GM21367 (cell line): ENCODE results near the gene C11orf58.

Experiments
- ATAC-seq: cut with Tn5 transposase; IDR thresholded peaks from one replicate; pipeline ENCODE4 v1.9.1; 2021; ENCODE audit not compliant: unreplicated experiment

The C11orf58 gene

GRCh38 chr11:16738193-16738946 lies at the start of gene C11orf58:
TSS of gene C11orf58 (plus strand) at chr11:16738647. CDS start at chr11:16738779, 132 bp downstream.
- ATAC-seq = peak; percentile 97

DNA sequence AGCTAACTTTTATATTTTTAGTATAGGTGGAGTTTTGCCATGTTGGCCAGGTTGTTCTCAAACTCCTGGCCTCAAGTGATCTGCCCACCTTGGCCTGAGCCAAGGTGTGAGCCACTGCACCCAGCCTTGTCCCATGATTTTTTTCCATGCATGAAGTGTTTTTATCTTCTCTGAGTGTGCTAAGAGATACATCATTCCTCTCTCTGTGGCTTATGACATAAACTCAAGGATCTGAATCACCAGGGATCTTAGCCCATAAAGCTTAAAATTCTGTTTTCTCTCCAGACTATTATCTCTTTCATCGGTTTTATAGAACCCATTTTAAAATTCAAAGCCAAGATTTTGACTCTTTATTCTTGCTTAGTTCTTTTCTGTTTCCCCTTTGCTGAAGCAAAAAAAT lies 48.4 kb upstream of the C11orf58 start:
- ATAC-seq = no peak

GRCh38 chr11:16703795-16704194 lies 34.7 kb upstream of the C11orf58 start:
- ATAC-seq = no peak

GRCh38 chr11:16713594-16713993 lies 24.9 kb upstream of the C11orf58 start:
- no peak for ATAC-seq

DNA sequence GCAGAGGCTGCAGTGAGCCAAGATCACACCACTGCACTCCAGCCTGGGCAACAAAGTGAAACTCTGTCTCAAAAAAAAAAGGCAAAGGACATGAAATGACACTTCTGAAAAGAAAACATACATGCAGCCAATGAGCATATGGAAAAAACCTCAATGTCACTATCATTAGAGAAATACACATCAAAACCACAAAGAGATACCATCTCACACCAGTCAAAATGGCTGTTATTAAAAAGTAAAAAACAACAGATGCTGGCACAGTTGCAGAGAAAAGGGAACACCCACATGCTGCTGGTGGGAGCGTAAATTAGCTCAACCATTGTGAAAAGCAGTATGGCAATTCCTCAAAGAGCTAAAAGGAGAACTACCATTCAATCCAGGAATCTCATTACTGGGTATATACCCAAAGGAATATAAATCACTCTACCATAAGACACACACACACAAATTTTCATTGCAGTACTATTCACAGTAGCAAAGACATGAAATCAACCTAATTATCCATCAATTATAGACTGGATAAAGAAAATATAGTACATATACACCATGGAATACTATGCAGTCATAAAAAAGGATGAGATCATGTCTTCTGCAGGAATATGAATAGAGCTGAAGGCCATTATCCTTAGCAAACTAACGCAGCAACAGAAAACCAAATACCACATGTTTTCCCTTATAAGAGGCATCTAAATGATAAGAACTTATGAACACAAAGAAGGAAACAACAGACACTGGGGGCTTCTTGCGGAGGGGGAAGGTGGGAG lies 15.7 kb upstream of the C11orf58 start:
- ATAC-seq = no peak

GRCh38 chr11:16727806-16728205 lies 10.6 kb upstream of the C11orf58 start:
- no peak for ATAC-seq

DNA sequence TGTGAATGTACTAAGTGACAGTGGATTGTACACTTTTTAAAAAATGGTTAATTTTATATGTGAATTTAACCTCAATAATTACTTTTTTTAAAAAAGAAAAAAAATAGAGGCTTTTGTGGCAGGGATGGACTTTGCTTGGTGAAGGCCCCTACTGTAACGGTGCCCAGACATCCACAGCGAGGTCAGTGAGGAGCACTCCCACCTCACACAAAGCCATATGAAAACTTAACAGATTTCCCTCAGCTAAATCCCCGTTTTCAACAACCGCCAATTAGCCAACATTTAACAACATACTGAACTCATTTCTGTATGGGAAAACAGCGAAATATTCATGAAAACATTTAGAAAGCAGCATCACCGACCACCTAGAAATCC lies 642 bp upstream of the C11orf58 start:
- peak; percentile 7 for ATAC-seq

GRCh38 chr11:16738947-16739815 lies 734 bp downstream of the C11orf58 start:
- ATAC-seq = no peak

GRCh38 chr11:16741473-16741872 lies 3.0 kb downstream of the C11orf58 start:
- ATAC-seq = no peak

DNA sequence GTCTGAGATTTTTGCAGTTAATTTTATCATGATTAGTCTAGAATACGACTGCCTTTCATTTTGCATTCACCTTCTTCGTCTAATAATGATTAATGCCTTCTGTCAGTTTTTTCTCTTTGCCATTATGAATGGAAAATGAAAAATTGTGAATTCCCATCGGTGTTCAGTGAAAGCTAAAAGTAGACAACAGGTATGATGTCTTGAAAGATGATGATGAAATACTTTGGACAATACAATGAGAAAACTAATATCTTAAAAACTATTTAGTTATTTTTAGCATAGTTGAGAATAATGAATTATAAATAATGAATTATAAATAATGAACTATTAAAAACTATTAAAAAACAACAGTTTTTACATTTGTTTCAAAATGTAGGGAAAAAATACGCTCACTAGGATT lies 5.0 kb downstream of the C11orf58 start:
- no peak for ATAC-seq

- ATAC-seq = no peak
Observed at GRCh38 chr11:16744128-16744725, 5.8 kb downstream of the C11orf58 start.

DNA sequence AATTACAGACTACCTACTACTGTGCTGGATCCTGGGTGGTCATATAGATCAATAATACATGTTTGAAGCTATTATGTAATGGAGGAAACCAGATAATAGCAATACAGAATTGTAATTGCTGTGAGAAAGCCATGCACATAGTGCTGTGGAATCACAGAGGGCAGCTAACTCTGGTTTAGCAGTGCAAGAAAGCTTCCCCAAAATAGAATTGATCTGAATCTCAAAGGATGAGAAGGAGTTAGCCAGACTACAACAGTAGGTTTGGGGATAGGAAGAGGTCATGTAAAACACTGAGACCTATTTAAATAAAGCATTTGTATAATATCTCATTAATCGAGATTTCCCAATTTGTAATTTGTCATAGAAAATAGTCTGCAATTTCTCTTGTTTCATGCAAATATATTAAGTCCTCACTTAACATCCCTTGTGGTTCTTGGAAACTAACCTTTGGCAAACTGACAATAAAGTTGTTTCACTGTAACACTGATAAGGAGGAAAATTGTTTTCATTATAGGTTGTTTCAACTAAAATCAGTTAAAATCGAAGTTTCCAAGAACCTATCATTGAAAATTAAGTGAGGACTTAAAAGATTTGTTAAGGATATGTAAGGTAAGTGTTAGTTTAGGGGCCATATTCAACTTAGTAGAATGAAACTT lies 7.6 kb downstream of the C11orf58 start:
- no peak for ATAC-seq

GRCh38 chr11:16749092-16749491 lies 10.6 kb downstream of the C11orf58 start:
- ATAC-seq = no peak

DNA sequence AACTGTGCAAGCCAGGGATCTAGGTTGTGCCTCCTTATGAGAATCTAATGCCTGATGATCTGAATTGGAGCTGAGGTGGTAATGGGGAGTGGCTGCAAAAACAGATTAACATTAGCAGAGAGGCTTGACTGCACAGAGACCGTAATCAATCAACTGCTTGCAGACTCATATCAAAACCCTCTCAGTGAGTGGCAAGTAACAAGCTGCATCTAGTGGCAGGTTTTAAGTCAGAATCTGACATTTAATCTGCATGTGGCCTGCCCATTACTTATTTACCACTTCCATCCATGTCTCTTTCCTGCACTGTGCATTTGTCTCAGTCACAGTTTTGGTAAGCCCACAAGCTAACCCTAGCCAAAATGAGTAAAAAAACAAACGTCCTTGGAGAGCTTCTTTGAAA lies 11.2 kb downstream of the C11orf58 start:
- ATAC-seq = no peak

DNA sequence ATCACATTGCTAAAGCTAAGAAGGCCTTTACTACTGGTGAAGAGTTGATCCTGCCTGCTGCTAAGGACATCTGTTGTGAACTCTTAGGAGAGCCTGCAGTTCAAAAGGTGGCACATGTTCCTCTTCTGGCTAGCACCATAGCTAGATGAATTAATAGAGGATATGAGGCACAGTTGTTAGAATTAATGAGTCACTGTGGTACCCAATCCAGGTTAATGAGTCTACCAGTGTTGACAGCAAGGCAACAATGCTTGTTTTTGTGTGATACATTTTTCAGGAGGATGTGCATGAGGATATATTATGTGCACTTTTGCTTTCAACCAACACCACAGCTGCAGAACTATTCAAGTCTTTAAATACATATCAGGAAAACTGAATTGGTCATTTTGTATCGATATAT lies 12.0 kb downstream of the C11orf58 start:
- no peak for ATAC-seq

DNA sequence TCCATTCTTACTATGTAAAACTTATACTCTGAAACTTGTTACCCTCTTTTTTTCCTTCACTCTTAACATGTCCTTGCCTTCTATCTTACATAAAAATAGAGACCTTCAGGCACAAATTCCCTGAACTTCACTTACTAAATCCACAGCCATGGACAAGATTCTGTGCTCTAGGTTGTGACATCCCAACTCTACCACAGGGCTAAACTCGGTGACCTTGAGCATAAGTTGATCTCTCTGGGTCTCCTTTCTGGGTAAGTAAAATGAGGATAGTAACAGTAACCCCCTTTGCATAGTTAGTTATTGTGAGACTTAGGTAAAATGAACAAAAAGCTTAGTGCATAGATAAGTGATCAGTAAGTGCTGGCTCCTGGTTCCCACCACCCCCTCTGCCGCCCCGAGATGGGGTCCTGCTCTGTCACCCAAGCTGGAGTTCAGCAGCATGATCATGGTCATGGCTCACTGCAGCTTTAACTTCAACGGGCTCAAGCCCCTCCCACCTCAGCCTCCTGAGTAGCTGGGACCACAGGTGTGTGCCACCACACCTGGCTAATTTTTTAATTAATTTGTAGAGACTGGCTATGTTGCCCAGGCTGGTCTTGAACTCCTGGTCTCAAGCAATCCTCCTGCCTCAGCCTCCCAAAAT lies 20.1 kb downstream of the C11orf58 start:
- ATAC-seq = no peak

GRCh38 chr11:16759857-16760508 lies 21.5 kb downstream of the C11orf58 start:
- no peak for ATAC-seq

DNA sequence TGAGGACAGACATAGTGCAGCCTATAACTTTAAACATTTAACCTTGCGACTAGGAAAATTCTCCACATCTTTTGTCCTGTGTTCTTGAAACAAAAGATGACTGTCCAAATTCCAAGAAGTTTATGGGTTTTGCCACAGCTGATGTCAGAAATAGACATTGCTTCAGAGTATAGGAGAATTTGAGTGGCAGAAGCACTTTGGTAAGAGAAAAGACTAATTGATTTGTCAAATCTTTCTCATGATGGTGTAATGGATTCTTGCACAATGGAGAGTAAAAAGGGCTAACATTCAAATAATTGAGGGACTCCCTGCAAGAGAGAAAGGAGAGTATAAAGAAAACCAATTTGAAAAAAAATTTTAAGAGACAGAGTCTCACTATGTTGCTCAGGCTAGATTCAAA lies 25.3 kb downstream of the C11orf58 start:
- no peak for ATAC-seq

DNA sequence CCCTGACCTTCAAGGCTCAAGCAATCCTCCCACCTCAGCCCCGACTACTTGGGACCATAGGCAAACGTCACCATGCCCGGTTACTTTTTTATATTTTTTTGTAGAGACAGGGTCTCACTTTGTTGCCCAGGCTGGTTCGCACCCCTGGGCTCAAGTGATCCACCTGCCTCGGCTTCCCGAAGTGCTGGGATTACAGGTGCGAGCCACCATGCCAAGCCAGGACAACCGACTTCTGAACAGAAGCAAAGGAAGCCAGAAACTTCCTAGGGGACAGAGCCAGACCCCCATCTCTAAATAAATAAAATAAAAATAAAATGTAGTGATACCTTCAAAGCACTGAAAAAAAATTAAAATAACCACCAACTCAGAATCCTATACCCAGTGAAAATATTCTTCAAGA lies 26.4 kb downstream of the C11orf58 start:
- no peak for ATAC-seq

GRCh38 chr11:16767137-16767536 lies 28.7 kb downstream of the C11orf58 start:
- no peak for ATAC-seq
